ENCODE measurements around the gene LMO3.

- TF ChIP-seq, protein P1, sequence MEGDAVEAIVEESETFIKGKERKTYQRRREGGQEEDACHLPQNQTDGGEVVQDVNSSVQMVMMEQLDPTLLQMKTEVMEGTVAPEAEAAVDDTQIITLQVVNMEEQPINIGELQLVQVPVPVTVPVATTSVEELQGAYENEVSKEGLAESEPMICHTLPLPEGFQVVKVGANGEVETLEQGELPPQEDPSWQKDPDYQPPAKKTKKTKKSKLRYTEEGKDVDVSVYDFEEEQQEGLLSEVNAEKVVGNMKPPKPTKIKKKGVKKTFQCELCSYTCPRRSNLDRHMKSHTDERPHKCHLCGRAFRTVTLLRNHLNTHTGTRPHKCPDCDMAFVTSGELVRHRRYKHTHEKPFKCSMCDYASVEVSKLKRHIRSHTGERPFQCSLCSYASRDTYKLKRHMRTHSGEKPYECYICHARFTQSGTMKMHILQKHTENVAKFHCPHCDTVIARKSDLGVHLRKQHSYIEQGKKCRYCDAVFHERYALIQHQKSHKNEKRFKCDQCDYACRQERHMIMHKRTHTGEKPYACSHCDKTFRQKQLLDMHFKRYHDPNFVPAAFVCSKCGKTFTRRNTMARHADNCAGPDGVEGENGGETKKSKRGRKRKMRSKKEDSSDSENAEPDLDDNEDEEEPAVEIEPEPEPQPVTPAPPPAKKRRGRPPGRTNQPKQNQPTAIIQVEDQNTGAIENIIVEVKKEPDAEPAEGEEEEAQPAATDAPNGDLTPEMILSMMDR (IDR thresholded peaks at IDR 0.05), result no peak
- TF ChIP-seq POLR2AphosphoS5 (IDR thresholded peaks at IDR 0.05), result no peak
- no peak for TF ChIP-seq POLR2A (IDR thresholded peaks at IDR 0.05)
Observed at GRCh38 chr12:16612647-16613046, 6.7 kb upstream of the LMO3 start.
